Stimulated activated CD4-positive, alpha-beta T cell treated with anti-CD3 and anti-CD28 coated beads, Interleukin-12 subunit alpha, Interleukin-12 subunit beta, amount 100 ng/mL, for 48 hours (primary cell): Measurements from ENCODE around the gene CCM2.
"Not testable (repeated sequence)": the region's sequence is repeated elsewhere in the genome, so short reads cannot be mapped to it uniquely, and the experiment has no call there.

Experiments
- DNase-seq, 3 donors: peaks; one replicate each; pipeline ENCODE4 v3.0.0-alpha.2; 2020; ENCODE audit warnings: low read depth in 2 of 3, low spot score in 1 of 3

CCM2 gene

GRCh38 chr7:45032421-45032820, 32.4 kb downstream of the CCM2 start:
- no peak for DNase-seq

GRCh38 chr7:45033261-45033930, 33.4 kb downstream of the CCM2 start:
- DNase-seq: no peak

GRCh38 chr7:45033931-45034290, 33.9 kb downstream of the CCM2 start:
- DNase-seq: no peak

- DNase-seq: not testable (repeated sequence)
These were observed 34.7 kb downstream of the CCM2 start for GRCh38 chr7:45034710-45035109.

GRCh38 chr7:45035371-45035770, 35.4 kb downstream of the CCM2 start:
- DNase-seq: no peak

- no peak for DNase-seq
These were observed 35.9 kb downstream of the CCM2 start for GRCh38 chr7:45035893-45036292.

- DNase-seq: no peak
These were observed 36.3 kb downstream of the CCM2 start for GRCh38 chr7:45036317-45036716.

- DNase-seq: no peak
These were observed 36.8 kb downstream of the CCM2 start for GRCh38 chr7:45036796-45037195.

GRCh38 chr7:45037876-45038275, 37.9 kb downstream of the CCM2 start:
- DNase-seq: no peak

- DNase-seq: no peak
These were observed 39.1 kb downstream of the CCM2 start for GRCh38 chr7:45039106-45039505.

- DNase-seq: no peak
These were observed 44.3 kb downstream of the CCM2 start for GRCh38 chr7:45044338-45044737.

GRCh38 chr7:45048748-45049147, 48.7 kb downstream of the CCM2 start:
- no peak for DNase-seq

GRCh38 chr7:45050198-45050597, 50.2 kb downstream of the CCM2 start:
- no peak for DNase-seq

- no peak for DNase-seq
These were observed 52.0 kb downstream of the CCM2 start for GRCh38 chr7:45052011-45052410.

GRCh38 chr7:45053401-45053800, 53.4 kb downstream of the CCM2 start:
- no peak for DNase-seq

- DNase-seq: no peak
These were observed 53.9 kb downstream of the CCM2 start for GRCh38 chr7:45053941-45054340.

- DNase-seq: no peak
These were observed 54.4 kb downstream of the CCM2 start for GRCh38 chr7:45054442-45054841.

- DNase-seq: no peak
These were observed 55.0 kb downstream of the CCM2 start for GRCh38 chr7:45055016-45055415.

GRCh38 chr7:45055594-45056219, 55.7 kb downstream of the CCM2 start:
- DNase-seq: no peak

GRCh38 chr7:45057878-45058277, 57.9 kb downstream of the CCM2 start:
- no peak for DNase-seq

- no peak for DNase-seq
These were observed 60.3 kb downstream of the CCM2 start for GRCh38 chr7:45060295-45060694.

GRCh38 chr7:45061352-45061751, 61.4 kb downstream of the CCM2 start:
- DNase-seq: no peak

- DNase-seq: no peak
These were observed 61.9 kb downstream of the CCM2 start for GRCh38 chr7:45061806-45062425.
